OCI-LY1 (cell line): Measurements from ENCODE around the gene MAP3K3.
A peak's percentile ranks its signal among the peaks of the same experiment; 100 is the strongest.

ENCODE experiments used
- H2AFZ ChIP-seq: fragments of 200-600 bp; sonication (generic), shearing (Covaris generic); 2 replicates; pipeline ENCODE4 v1.6.0; 2014; ENCODE audit warnings: antibody characterized with exemption, mild to moderate bottlenecking, low read length
- H3F3A ChIP-seq: fragments of 200-600 bp; sonication (generic), shearing (Covaris generic); 2 replicates; pipeline ENCODE4 v1.6.0; 2014; ENCODE audit warnings: mild to moderate bottlenecking, antibody characterized with exemption, low read length, moderate library complexity; ENCODE audit not compliant: insufficient read depth
- H3K27ac ChIP-seq: fragments of 200-600 bp; sonication (generic); 2 replicates; pipeline ENCODE4 v1.5.1; 2014; ENCODE audit warnings: low read length, mixed run types, mild to moderate bottlenecking, low read depth; ENCODE audit not compliant: poor library complexity, severe bottlenecking
- H3K27me3 ChIP-seq: fragments of 200-600 bp; sonication (generic); 2 replicates; pipeline ENCODE4 v1.6.0; 2014; ENCODE audit warnings: antibody characterized with exemption, mild to moderate bottlenecking, low read length, moderate library complexity; ENCODE audit not compliant: insufficient read depth
- H3K36me3 ChIP-seq: fragments of 200-600 bp; sonication (generic); 2 replicates; pipeline ENCODE4 v1.6.1; 2014; ENCODE audit warnings: mild to moderate bottlenecking, antibody characterized with exemption, low read length, moderate library complexity, mixed read lengths; ENCODE audit not compliant: insufficient read depth
- H3K4me1 ChIP-seq: fragments of 200-600 bp; sonication (generic); 2 replicates; pipeline ENCODE4 v1.5.1; 2014; ENCODE audit warnings: mild to moderate bottlenecking, low read length, moderate library complexity; ENCODE audit not compliant: insufficient read depth, severe bottlenecking
- H3K4me2 ChIP-seq: fragments of 200-600 bp; sonication (generic), shearing (Covaris generic); 2 replicates; pipeline ENCODE4 v1.6.1; 2014; ENCODE audit warnings: low read length
- H3K4me3 ChIP-seq: fragments of 200-600 bp; sonication (generic); 2 replicates; pipeline ENCODE4 v1.5.1; 2014; ENCODE audit warnings: low read length, low read depth, mild to moderate bottlenecking, mixed read lengths; ENCODE audit not compliant: poor library complexity, severe bottlenecking
- H3K79me2 ChIP-seq: fragments of 200-600 bp; shearing (Covaris generic); 2 replicates; pipeline ENCODE4 v1.6.1; 2016; ENCODE audit warnings: mixed run types, low read length, mixed read lengths; ENCODE audit not compliant: insufficient read depth
- H3K9ac ChIP-seq: fragments of 200-600 bp; sonication (generic), shearing (Covaris generic); 2 replicates; pipeline ENCODE4 v1.6.1; 2014; ENCODE audit warnings: mild to moderate bottlenecking, low read length, mixed read lengths
- H3K9me2 ChIP-seq: fragments of 200-600 bp; sonication (generic), shearing (Covaris generic); 2 replicates; pipeline ENCODE4 v1.6.1; 2014; ENCODE audit warnings: low read depth, mild to moderate bottlenecking, low read length, mixed read lengths
- H3K9me3 ChIP-seq: fragments of 200-600 bp; shearing (Covaris generic); 2 replicates; pipeline ENCODE4 v1.6.1; 2014; ENCODE audit warnings: low read length, mixed read lengths
- H4K20me1 ChIP-seq: fragments of 200-600 bp; sonication (generic), shearing (Covaris generic); 2 replicates; pipeline ENCODE4 v1.6.0; 2016; ENCODE audit warnings: mild to moderate bottlenecking, low read length; ENCODE audit not compliant: insufficient read depth
- EZH2 ChIP-seq: fragments of 200-600 bp; sonication (generic), shearing (Covaris generic); IDR thresholded peaks from 2 replicates; pipeline ENCODE4 v1.8.0; 2017; ENCODE audit warnings: borderline replicate concordance, mixed run types, mild to moderate bottlenecking, antibody characterized with exemption, low read length, moderate library complexity, mixed read lengths
- TF ChIP-seq, protein P1 (sequence below): fragments of 200-600 bp; sonication (generic), shearing (Covaris generic); IDR thresholded peaks from 2 replicates; pipeline ENCODE4 v1.5.1; 2017; ENCODE audit warnings: mild to moderate bottlenecking, antibody characterized with exemption, low read length, moderate library complexity, mixed read lengths

The MAP3K3 gene

DNA sequence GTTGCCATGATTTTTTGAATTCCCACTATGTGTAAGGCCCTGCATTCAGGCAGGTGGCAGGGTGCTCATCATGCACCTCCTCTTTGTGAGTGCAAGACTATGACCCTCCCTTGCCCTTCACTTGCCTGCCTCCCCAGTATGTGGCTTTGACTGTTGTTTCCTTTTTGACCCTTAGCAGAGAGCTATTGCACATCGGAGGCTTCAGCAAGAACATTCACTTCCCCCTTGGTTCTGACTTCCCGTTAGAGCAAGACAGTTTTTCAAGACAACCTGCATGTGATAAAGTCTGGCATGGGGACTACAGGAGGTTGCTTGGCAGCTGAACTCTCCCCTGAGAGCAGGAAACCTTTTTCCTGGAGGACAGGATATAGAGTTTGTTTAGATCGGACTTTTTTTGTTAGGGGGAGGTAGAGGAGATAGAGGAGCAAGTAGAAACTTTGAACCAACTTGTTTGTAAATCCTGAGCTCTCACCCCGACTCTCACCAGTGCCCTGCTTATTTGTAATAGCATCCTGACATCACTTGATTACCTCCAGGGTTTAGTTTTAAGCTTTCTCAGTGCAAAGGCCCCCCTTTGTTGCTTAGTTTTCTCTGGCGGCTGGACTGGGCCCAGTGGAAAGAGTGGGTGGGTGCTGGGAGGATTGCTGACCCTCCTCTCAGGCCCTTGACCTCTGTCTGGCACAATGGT, 43.5 kb downstream of the MAP3K3 start:
- H3K9me2 ChIP-seq: no peaks in the 10 kb centered on the region
- no peaks in the 10 kb centered on the region for H4K20me1 ChIP-seq
- no peak overlapping the region for H3K9ac ChIP-seq
- H3K27ac ChIP-seq: peak overlapping the region; percentile 34
- no peaks in the 10 kb centered on the region for H3K9me3 ChIP-seq
- no peaks in the 10 kb centered on the region for H3K27me3 ChIP-seq
- peaks cover 11% of the 10 kb centered on the region for H3K4me1 ChIP-seq
- no peaks in the 10 kb centered on the region for H3K79me2 ChIP-seq
- peaks cover 11% of the 10 kb centered on the region; the same call in 1 of the 2 replicates for H3K36me3 ChIP-seq
- H3F3A ChIP-seq: no peaks in the 10 kb centered on the region
- no peak overlapping the region for H2AFZ ChIP-seq
- TF ChIP-seq, protein P1, sequence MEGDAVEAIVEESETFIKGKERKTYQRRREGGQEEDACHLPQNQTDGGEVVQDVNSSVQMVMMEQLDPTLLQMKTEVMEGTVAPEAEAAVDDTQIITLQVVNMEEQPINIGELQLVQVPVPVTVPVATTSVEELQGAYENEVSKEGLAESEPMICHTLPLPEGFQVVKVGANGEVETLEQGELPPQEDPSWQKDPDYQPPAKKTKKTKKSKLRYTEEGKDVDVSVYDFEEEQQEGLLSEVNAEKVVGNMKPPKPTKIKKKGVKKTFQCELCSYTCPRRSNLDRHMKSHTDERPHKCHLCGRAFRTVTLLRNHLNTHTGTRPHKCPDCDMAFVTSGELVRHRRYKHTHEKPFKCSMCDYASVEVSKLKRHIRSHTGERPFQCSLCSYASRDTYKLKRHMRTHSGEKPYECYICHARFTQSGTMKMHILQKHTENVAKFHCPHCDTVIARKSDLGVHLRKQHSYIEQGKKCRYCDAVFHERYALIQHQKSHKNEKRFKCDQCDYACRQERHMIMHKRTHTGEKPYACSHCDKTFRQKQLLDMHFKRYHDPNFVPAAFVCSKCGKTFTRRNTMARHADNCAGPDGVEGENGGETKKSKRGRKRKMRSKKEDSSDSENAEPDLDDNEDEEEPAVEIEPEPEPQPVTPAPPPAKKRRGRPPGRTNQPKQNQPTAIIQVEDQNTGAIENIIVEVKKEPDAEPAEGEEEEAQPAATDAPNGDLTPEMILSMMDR: no peak
- TF ChIP-seq EZH2: no peak
- H3K4me2 ChIP-seq: no peak overlapping the region
- H3K4me3 ChIP-seq: no peak overlapping the region

DNA sequence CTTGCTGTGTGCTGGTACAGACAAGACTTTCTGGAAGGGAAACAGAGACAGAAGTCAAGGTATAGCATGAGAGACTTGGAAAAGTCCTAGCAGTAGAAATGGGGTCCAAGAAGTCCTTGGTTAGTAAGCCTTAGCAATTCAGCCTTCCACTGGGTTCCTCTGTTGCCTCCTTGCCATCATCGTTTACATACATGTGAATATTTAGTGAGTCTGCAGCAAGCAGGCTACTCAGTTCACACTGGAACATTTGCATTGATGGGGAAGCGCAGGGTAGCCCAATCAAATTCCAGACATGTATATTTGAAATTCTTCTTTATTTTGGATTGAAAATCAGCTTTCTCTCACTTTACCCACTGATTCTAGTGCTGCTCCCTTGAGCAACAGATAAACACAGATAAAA, 50.6 kb downstream of the MAP3K3 start:
- no peak overlapping the region for H3K27ac ChIP-seq
- H4K20me1 ChIP-seq: no peaks in the 10 kb centered on the region
- H3F3A ChIP-seq: no peaks in the 10 kb centered on the region
- H3K9me3 ChIP-seq: no peaks in the 10 kb centered on the region
- H3K4me3 ChIP-seq: no peak overlapping the region
- H3K27me3 ChIP-seq: no peaks in the 10 kb centered on the region
- no peak overlapping the region for H3K4me2 ChIP-seq
- H3K9ac ChIP-seq: no peak overlapping the region
- H3K36me3 ChIP-seq: no peaks in the 10 kb centered on the region
- no peak for TF ChIP-seq EZH2
- TF ChIP-seq, protein P1: no peak
- no peaks in the 10 kb centered on the region for H3K4me1 ChIP-seq
- H2AFZ ChIP-seq: no peak overlapping the region
- no peaks in the 10 kb centered on the region for H3K9me2 ChIP-seq
- H3K79me2 ChIP-seq: no peaks in the 10 kb centered on the region

GRCh38 chr17:63675231-63675606, 53.0 kb downstream of the MAP3K3 start:
- Histone ChIP-seq H3F3A (no peaks in the 10 kb centered on the region), H3K4me3 (no peak overlapping the region), H3K9me2 (no peaks in the 10 kb centered on the region), H3K4me1 (no peaks in the 10 kb centered on the region), H4K20me1 (no peaks in the 10 kb centered on the region), H3K79me2 (no peaks in the 10 kb centered on the region), H3K9me3 (no peaks in the 10 kb centered on the region), H3K9ac (no peak overlapping the region), H3K4me2 (no peak overlapping the region), H2AFZ (no peak overlapping the region), H3K27ac (no peak overlapping the region), H3K27me3 (no peaks in the 10 kb centered on the region), H3K36me3 (peaks cover 5% of the 10 kb centered on the region; the same call in 1 of the 2 replicates)
- TF ChIP-seq, protein P1: no peak
- TF ChIP-seq EZH2: no peak
